ENCODE results near the gene HTR3A.

GRCh38 chr11:114016986-114017385 lies 42.1 kb downstream of the HTR3A start:
- TF ChIP-seq CTCF (optimal IDR thresholded peaks at IDR 0.05 in 1 of 3, IDR thresholded peaks at IDR 0.05 in 1 of 3, conservative IDR thresholded peaks at IDR 0.05 in 1 of 3; ENCODE audit: extremely low read depth in 1 of 3, insufficient read depth in 2 of 3, low read length in 3 of 3) (no peak), EZH2 (IDR thresholded peaks at IDR 0.05; ENCODE audit: low read length) (no peak)
